Measurements from ENCODE around the gene GRK2. TPM values are rescaled to one million over a fixed set of nuclear protein-coding genes. Genes with fewer than 3 reads are reported as not detected.

GRK2 gene
- polyA plus RNA-seq, 1 donor from 2014 or later = 47.3 TPM

GRCh38 chr11:67285541-67286498 lies 19.5 kb downstream of the GRK2 start:
- Histone ChIP-seq H2AFZ (ENCODE audit: low read depth, low read length) (no peak overlapping the region), H3K27ac (ENCODE audit: low read length) (no peak overlapping the region), H3K9ac (ENCODE audit: low read length) (no peak overlapping the region), H3K9me3 (ENCODE audit: low read length) (no peaks in the 10 kb centered on the region), H4K20me1 (ENCODE audit: insufficient read depth) (no peaks in the 10 kb centered on the region), H3K79me2 (replicated peaks; ENCODE audit: insufficient read depth, low read length) (peaks cover 6% of the 10 kb centered on the region), H3K4me3 (ENCODE audit: low read length) (no peak overlapping the region), H3K36me3 (ENCODE audit: insufficient read depth, low read length) (no peaks in the 10 kb centered on the region), H3K4me2 (ENCODE audit: low read length) (no peak overlapping the region), H3F3A (ENCODE audit: insufficient read depth, low read length, poor library complexity, severe bottlenecking) (peaks cover 7% of the 10 kb centered on the region), H3K9me2 (ENCODE audit: insufficient read depth, low read length) (no peaks in the 10 kb centered on the region), H3K27me3 (ENCODE audit: insufficient read depth, low read depth, low read length) (no peaks in the 10 kb centered on the region)
- TF ChIP-seq EZH2 (IDR thresholded peaks at IDR 0.05; ENCODE audit: borderline replicate concordance, insufficient read depth, low read length, poor library complexity, severe bottlenecking) (no peak), TAF1 (IDR thresholded peaks at IDR 0.05; ENCODE audit: low read depth) (no peak), EP300 (conservative IDR thresholded peaks at IDR 0.05; ENCODE audit: poor library complexity, severe bottlenecking) (no peak), RAD21 (conservative IDR thresholded peaks at IDR 0.05) (no peak), CTCF (IDR thresholded peaks at IDR 0.05; ENCODE audit: poor library complexity, severe bottlenecking) (no peak), POLR2AphosphoS5 (IDR thresholded peaks at IDR 0.05) (no peak), REST (IDR thresholded peaks at IDR 0.05; ENCODE audit: borderline replicate concordance) (no peak), SMC3 (conservative IDR thresholded peaks at IDR 0.05; ENCODE audit: poor library complexity) (no peak), MXI1 (conservative IDR thresholded peaks at IDR 0.05; ENCODE audit: poor library complexity, severe bottlenecking) (no peak)

- Histone ChIP-seq H3K36me3 (ENCODE audit: insufficient read depth, low read length) (no peaks in the 10 kb centered on the region), H3K27me3 (ENCODE audit: insufficient read depth, low read depth, low read length) (no peaks in the 10 kb centered on the region), H3K9me3 (ENCODE audit: low read length) (no peaks in the 10 kb centered on the region), H2AFZ (ENCODE audit: low read depth, low read length) (no peak overlapping the region), H4K20me1 (ENCODE audit: insufficient read depth) (no peaks in the 10 kb centered on the region), H3K79me2 (replicated peaks; ENCODE audit: insufficient read depth, low read length) (peaks cover 6% of the 10 kb centered on the region), H3K4me2 (ENCODE audit: low read length) (no peak overlapping the region), H3K4me3 (ENCODE audit: low read length) (no peak overlapping the region), H3K9me2 (ENCODE audit: insufficient read depth, low read length) (no peaks in the 10 kb centered on the region), H3K9ac (ENCODE audit: low read length) (no peak overlapping the region), H3F3A (ENCODE audit: insufficient read depth, low read length, poor library complexity, severe bottlenecking) (peaks cover 7% of the 10 kb centered on the region), H3K27ac (ENCODE audit: low read length) (no peak overlapping the region)
- TF ChIP-seq EZH2 (IDR thresholded peaks at IDR 0.05; ENCODE audit: borderline replicate concordance, insufficient read depth, low read length, poor library complexity, severe bottlenecking) (no peak), POLR2AphosphoS5 (IDR thresholded peaks at IDR 0.05) (no peak), RAD21 (conservative IDR thresholded peaks at IDR 0.05) (no peak), REST (IDR thresholded peaks at IDR 0.05; ENCODE audit: borderline replicate concordance) (no peak), EP300 (conservative IDR thresholded peaks at IDR 0.05; ENCODE audit: poor library complexity, severe bottlenecking) (no peak), CTCF (IDR thresholded peaks at IDR 0.05; ENCODE audit: poor library complexity, severe bottlenecking) (no peak), SMC3 (conservative IDR thresholded peaks at IDR 0.05; ENCODE audit: poor library complexity) (no peak), MXI1 (conservative IDR thresholded peaks at IDR 0.05; ENCODE audit: poor library complexity, severe bottlenecking) (no peak), TAF1 (IDR thresholded peaks at IDR 0.05; ENCODE audit: low read depth) (no peak)
These were observed 20.5 kb downstream of the GRK2 start for GRCh38 chr11:67286621-67287333.

Data from neural cell (in vitro differentiated cells).